GM12878 (cell line): ENCODE measurements around the gene LDLRAP1. TPM values are rescaled to one million over a fixed set of nuclear protein-coding genes. Genes with fewer than 3 reads are reported as not detected.

Source experiments
- ATAC-seq: fragments of 200-7000 bp; cut with Tn5 transposase; 3 replicates; pipeline ENCODE4 v1.9.1; 2020; ENCODE audit warnings: mild to moderate bottlenecking, moderate library complexity
- BruUV-seq: library from RNA; stranded (reverse); fragments of 400-500 nt; replicated peaks from 2 replicates; lab custom pipeline; 2021; lab: Mats Ljungman, UMichigan
- CTCF ChIA-PET: fragments of 300-600 bp; sonication (Branson Sonifier 250); formaldehyde crosslinking; extraction: SDS; loops from one replicate; lab custom pipeline; 2021; ENCODE audit warnings: inconsistent platforms; lab: Yijun Ruan, JAX
- POLR2A ChIA-PET: fragments of 350-600 bp; formaldehyde crosslinking; extraction: SDS; loops from one replicate; lab custom pipeline; 2021; ENCODE audit warnings: inconsistent platforms; lab: Charles Lee
- RAD21 ChIA-PET: fragments of 300-600 bp; sonication (Branson Sonifier 250); formaldehyde crosslinking; loops from one replicate; lab custom pipeline; 2023; ENCODE audit warnings: antibody characterized with exemption; ENCODE audit not compliant: unreplicated experiment; lab: Charles Lee
- SMC1A ChIA-PET: fragments of 300-600 bp; sonication (Branson Sonifier 250); formaldehyde crosslinking; loops from one replicate; lab custom pipeline; 2023; ENCODE audit not compliant: unreplicated experiment, uncharacterized antibody; lab: Charles Lee
- DNase-seq: peaks from one replicate; pipeline ENCODE4 v3.0.0-alpha.2; 2011; ENCODE audit warnings: low read depth, low spot score
- FAIRE-seq: peaks from 3 replicates; lab custom pipeline; 2011; peaks lifted over from hg19 to GRCh38; lab: Jason Lieb, UNC
- H2AFZ ChIP-seq: 2 replicates; pipeline ENCODE4 v1.6.0; 2011; ENCODE audit warnings: low read depth, low read length, control low read depth; ENCODE audit not compliant: control insufficient read depth
- H3K27ac ChIP-seq: 2 replicates; pipeline ENCODE4 v1.5.1; 2011; ENCODE audit warnings: control low read depth; ENCODE audit not compliant: control insufficient read depth, insufficient read depth
- H3K27me3 ChIP-seq, 2 experiments: replicated peaks in 1 of 2; 2 replicates each; pipeline versions ENCODE4 v1.6.0 to v1.6.1; 2011; ENCODE audit warnings: low read length in 1 of 2; ENCODE audit not compliant: control insufficient read depth in 2 of 2, insufficient read depth in 2 of 2
- H3K36me3 ChIP-seq, 2 experiments: 2 replicates each; pipeline ENCODE4 v1.5.1; 2011; ENCODE audit warnings: low read length in 1 of 2; ENCODE audit not compliant: control insufficient read depth in 2 of 2, insufficient read depth in 2 of 2
- H3K4me1 ChIP-seq: 2 replicates; pipeline ENCODE4 v1.6.1; 2011; ENCODE audit warnings: mild to moderate bottlenecking, low read length, moderate library complexity, mixed read lengths; ENCODE audit not compliant: control insufficient read depth, insufficient read depth
- H3K4me2 ChIP-seq: 2 replicates; pipeline ENCODE4 v1.6.0; 2011; ENCODE audit warnings: control low read depth; ENCODE audit not compliant: control insufficient read depth, insufficient read depth
- H3K4me3 ChIP-seq: fragments of 200-600 bp; sonication (generic); 2 replicates; pipeline ENCODE4 v1.5.1; 2016
- H3K79me2 ChIP-seq: 2 replicates; pipeline ENCODE4 v1.6.0; 2011; ENCODE audit warnings: low read length; ENCODE audit not compliant: control insufficient read depth, insufficient read depth
- H3K9ac ChIP-seq: 2 replicates; pipeline ENCODE4 v1.8.0; 2011; ENCODE audit warnings: low read length, control low read depth, mixed read lengths; ENCODE audit not compliant: control insufficient read depth, insufficient read depth
- H3K9me3 ChIP-seq: replicated peaks from 3 replicates; pipeline ENCODE4 v1.5.1; 2011; ENCODE audit warnings: mild to moderate bottlenecking, low read length; ENCODE audit not compliant: control insufficient read depth, insufficient read depth
- H4K20me1 ChIP-seq: 2 replicates; pipeline ENCODE4 v1.6.0; 2011; ENCODE audit not compliant: control insufficient read depth, insufficient read depth
- ATF3 ChIP-seq: IDR thresholded peaks from 2 replicates; pipeline ENCODE4 v1.6.1; 2011; ENCODE audit warnings: low read depth, mild to moderate bottlenecking, low read length, moderate library complexity, borderline replicate concordance; ENCODE audit errors: extremely low read depth
- CHD4 ChIP-seq: fragments of 200-600 bp; sonication (generic); IDR thresholded peaks from 2 replicates; pipeline ENCODE4 v1.6.1; 2016; ENCODE audit warnings: mild to moderate bottlenecking
- CREB1 ChIP-seq: IDR thresholded peaks from 2 replicates; pipeline ENCODE4 v1.6.1; 2012; ENCODE audit warnings: low read depth, mild to moderate bottlenecking, inconsistent platforms
- EP300 ChIP-seq, 2 experiments: fragments of 150-350 bp in 1 of 2; IDR thresholded peaks; 2 replicates each; pipeline ENCODE4 v1.6.1; 2011 to 2012; ENCODE audit warnings: low read depth in 2 of 2, low read length in 2 of 2, borderline replicate concordance in 1 of 2, improper control_type of control experiment in 1 of 2, inconsistent platforms in 1 of 2; ENCODE audit not compliant: control insufficient read depth in 1 of 2
- IRF3 ChIP-seq: fragments of 450-650 bp; IDR thresholded peaks from 2 replicates; pipeline ENCODE4 v1.6.1; 2014; ENCODE audit warnings: mild to moderate bottlenecking
- KAT2A ChIP-seq: conservative IDR thresholded peaks from 2 replicates; pipeline ENCODE4 v1.6.1; 2011; ENCODE audit warnings: low read depth, low read length; ENCODE audit not compliant: control insufficient read depth
- KDM1A ChIP-seq: fragments of 200-600 bp; sonication (generic); IDR thresholded peaks from 2 replicates; pipeline ENCODE4 v1.6.1; 2016; ENCODE audit warnings: borderline replicate concordance
- MEF2A ChIP-seq: IDR thresholded peaks from 2 replicates; pipeline ENCODE4 v1.6.1; 2011; ENCODE audit warnings: low read depth, mild to moderate bottlenecking, low read length, moderate library complexity; ENCODE audit not compliant: insufficient read depth
- MTA3 ChIP-seq: IDR thresholded peaks from 2 replicates; pipeline ENCODE4 v1.6.1; 2012; ENCODE audit warnings: low read length, inconsistent platforms, borderline replicate concordance
- NFIC ChIP-seq: IDR thresholded peaks from 2 replicates; pipeline ENCODE4 v1.6.1; 2012; ENCODE audit warnings: low read depth, mild to moderate bottlenecking, inconsistent platforms, low read length, moderate library complexity
- NFXL1 ChIP-seq: fragments of 450-650 bp; IDR thresholded peaks from 2 replicates; pipeline ENCODE4 v1.6.1; 2017; ENCODE audit warnings: antibody characterized with exemption, mild to moderate bottlenecking, borderline replicate concordance
- NRF1 ChIP-seq: conservative IDR thresholded peaks from 2 replicates; pipeline ENCODE4 v1.6.1; 2011; ENCODE audit warnings: mild to moderate bottlenecking, low read depth, low read length, improper control_type of control experiment
- PRDM15 ChIP-seq: fragments of 450-650 bp; formaldehyde crosslinking; IDR thresholded peaks from 2 replicates; pipeline ENCODE4 v1.4.0; 2020; ENCODE audit warnings: mild to moderate bottlenecking, moderate library complexity
- RCOR1 ChIP-seq: conservative IDR thresholded peaks from 2 replicates; pipeline ENCODE4 v1.6.1; 2012; ENCODE audit warnings: low read depth, low read length, improper control_type of control experiment
- REST ChIP-seq: IDR thresholded peaks from 2 replicates; pipeline ENCODE4 v1.6.1; 2012; ENCODE audit warnings: mild to moderate bottlenecking, low read depth, low read length
- ZZZ3 ChIP-seq: IDR thresholded peaks from 2 replicates; pipeline ENCODE4 v1.6.1; 2011; ENCODE audit warnings: low read depth; ENCODE audit not compliant: control insufficient read depth, insufficient read length
- WGBS: methylation state at CpG from one replicate; pipeline ENCODE4 v1.1.6; 2016; ENCODE audit warnings: low lambda C conversion rate; ENCODE audit not compliant: insufficient replicate concordance, insufficient coverage; ENCODE audit errors: missing lambda C conversion rate; 5-methylcytosine and 5-hydroxymethylcytosine counted together
- in situ Hi-C: fragments of 300-500 bp; cut with MboI; formaldehyde crosslinking; loops from 9 replicates; pipeline ENCODE4 v1.14.3; 2018; ENCODE audit warnings: mixed read lengths
- intact Hi-C: fragments of 100-400 bp; cut with micrococcal nuclease; formaldehyde crosslinking; loops from one replicate; pipeline ENCODE4 v1.14.2; 2022; ENCODE audit not compliant: unreplicated experiment
- polyA plus RNA-seq, 11 experiments: library from polyadenylated mRNA; depleted of rRNA in 4 of 11; unstranded in 6 of 11; stranded (reverse) in 5 of 11; fragments of >200 nt; fragmentation: Nextera tagmentation in 4 of 11; fragmentation: Illumina TruSeq in 1 of 11; extraction: Ambion mirVana in 4 of 11; extraction: Trizol in 1 of 11; gene quantifications; 1 replicate in 1 of 11; 2 replicates in 10 of 11; pipeline versions ENCODE4 v1.2.1 to v1.2.3, GENCODE V29; 2011 to 2016; ENCODE audit warnings: inconsistent platforms in 2 of 11, missing spikeins in 2 of 11, low read depth in 1 of 11
- total RNA-seq, 4 experiments: library from RNA; depleted of rRNA in 3 of 4; stranded (reverse); fragments of >200 nt in 3 of 4; fragmentation: Illumina TruSeq in 1 of 4; extraction: Trizol in 1 of 4; gene quantifications; 2 replicates each; pipeline versions ENCODE4 v1.2.1 to v1.2.3, GENCODE V29; 2013 to 2021

LDLRAP1 gene
- total and polyA plus RNA-seq, 10 of the 15 experiments (the other 5 are each of a cell fraction or from before 2014, with no cell fraction given): 0.43 to 37.6 (median 22.0) TPM

- no peak; the same call in 2 of the 3 replicates for ATAC-seq
- TF ChIP-seq ZZZ3: no peak
- no peak for TF ChIP-seq CREB1
- TF ChIP-seq KDM1A: no peak
- TF ChIP-seq NFIC: no peak
- TF ChIP-seq RCOR1: no peak
- TF ChIP-seq MTA3: no peak
- TF ChIP-seq MEF2A: no peak
- no peak for TF ChIP-seq NFXL1
- no peak for TF ChIP-seq REST
- TF ChIP-seq CHD4: no peak
- TF ChIP-seq EP300 (IDR thresholded peaks at IDR 0.05; ENCODE audit: borderline replicate concordance in 1 of 2, control insufficient read depth in 1 of 2, low read depth in 2 of 2, low read length in 2 of 2): no peak
- TF ChIP-seq KAT2A: no peak
- TF ChIP-seq NRF1: no peak
- TF ChIP-seq IRF3: no peak
- no peak for TF ChIP-seq ATF3
- no peak for TF ChIP-seq PRDM15
These were observed 37.5 kb downstream of the LDLRAP1 start for GRCh38 chr1:25580927-25581326.

More at GRCh38 chr1:25580927-25581326, 37.5 kb downstream of the LDLRAP1 start:
- no peaks in the 10 kb centered on the region for H3K9me3 ChIP-seq
- no peaks in the 10 kb centered on the region for H3K4me1 ChIP-seq
- POLR2A ChIA-PET: no interaction called here
- no peak overlapping the region for H2AFZ ChIP-seq
- H3K4me2 ChIP-seq: no peak overlapping the region
- CTCF ChIA-PET: interaction anchor here (1.4 to 1.5 kb wide), 3 partner anchors 10 to 836 kb away, joined by 3 to 6 read pairs (median 3); no protein-coding TSS in a partner anchor
- WGBS: 56% methylated on average over 6 of the region's 6 CpGs
- H4K20me1 ChIP-seq: no peaks in the 10 kb centered on the region
- BruUV-seq: no TSS peak
- H3K27ac ChIP-seq: no peak overlapping the region
- H3K36me3 ChIP-seq: no peaks in the 10 kb centered on the region
- intact Hi-C loops: no loop called here
- FAIRE-seq (no peak), DNase-seq (no peak)
- no peaks in the 10 kb centered on the region; a peak in 1 of 4 replicates for H3K27me3 ChIP-seq
- in situ Hi-C loops: no loop called here
- H3K79me2 ChIP-seq: no peaks in the 10 kb centered on the region
- RAD21 ChIA-PET: no interaction called here
- no peak overlapping the region for H3K9ac ChIP-seq
- H3K4me3 ChIP-seq: no peak overlapping the region
- SMC1A ChIA-PET: no interaction called here
